Urothelium cell line (cell line): ENCODE results near the gene CNOT10.
"Not testable (repeated sequence)": the region's sequence is repeated elsewhere in the genome, so short reads cannot be mapped to it uniquely, and the experiment has no call there.

Experiments used
- DNase-seq: peaks from one replicate; pipeline ENCODE4 v3.0.0; 2011; ENCODE audit warnings: low spot score, mixed read lengths
- FAIRE-seq: peaks from 2 replicates; lab custom pipeline; 2011; peaks lifted over from hg19 to GRCh38; lab: Jason Lieb, UNC

Gene CNOT10

DNA sequence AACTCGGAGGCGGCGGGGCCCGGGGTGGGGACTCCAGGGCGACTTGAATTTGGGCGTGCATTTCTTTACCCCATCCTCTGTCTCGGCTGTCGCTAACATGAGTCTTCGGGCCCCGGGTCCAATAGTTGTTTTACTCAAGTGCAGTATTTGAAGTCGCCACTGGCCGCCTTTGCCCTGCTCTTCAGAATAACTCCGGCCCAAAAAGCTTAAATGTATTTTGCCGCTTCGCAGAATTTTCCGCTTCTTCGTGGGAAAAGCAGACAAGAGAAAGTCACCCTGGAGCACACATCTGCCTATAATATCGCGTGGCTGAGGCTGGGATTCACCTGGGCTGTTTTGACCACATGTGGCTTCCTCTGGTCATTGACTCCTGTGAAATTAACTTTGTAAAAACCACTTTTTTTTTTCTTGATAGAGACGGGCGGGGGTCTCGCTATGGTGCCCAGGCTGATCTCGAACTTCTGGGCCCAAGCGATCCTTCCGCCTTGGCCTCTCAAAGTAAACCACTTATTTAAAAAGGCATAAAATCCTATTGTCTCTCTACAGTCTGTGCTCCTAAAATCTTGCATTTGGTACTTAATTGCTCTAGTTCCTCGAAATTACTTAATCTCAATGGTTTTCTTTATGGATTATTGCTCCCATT, 676 bp downstream of the CNOT10 start:
- DNase-seq (no peak), FAIRE-seq (no peak)

DNA sequence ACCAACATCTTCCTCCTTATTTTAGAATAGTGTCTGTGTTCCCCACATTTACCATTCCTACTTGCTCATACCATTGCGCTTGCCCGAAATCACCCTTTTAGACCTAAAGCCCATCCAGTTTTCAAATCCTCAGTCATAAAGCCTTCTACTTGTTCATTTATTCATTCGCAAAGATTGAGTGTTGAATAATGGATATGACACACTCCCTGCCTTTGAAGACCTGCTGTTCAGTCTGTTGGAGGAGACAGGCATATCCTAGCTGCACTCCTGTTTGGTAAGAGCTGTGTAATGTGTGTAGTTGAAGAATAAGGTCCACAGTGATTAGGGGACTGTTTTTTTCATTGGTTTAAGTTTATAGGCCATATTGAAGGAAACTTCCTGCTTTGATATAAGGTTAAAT, 1.7 kb downstream of the CNOT10 start:
- FAIRE-seq = no peak
- no peak for DNase-seq

- FAIRE-seq = no peak
- no peak for DNase-seq
These were observed 6.9 kb downstream of the CNOT10 start for GRCh38 chr3:32691847-32692246.

DNA sequence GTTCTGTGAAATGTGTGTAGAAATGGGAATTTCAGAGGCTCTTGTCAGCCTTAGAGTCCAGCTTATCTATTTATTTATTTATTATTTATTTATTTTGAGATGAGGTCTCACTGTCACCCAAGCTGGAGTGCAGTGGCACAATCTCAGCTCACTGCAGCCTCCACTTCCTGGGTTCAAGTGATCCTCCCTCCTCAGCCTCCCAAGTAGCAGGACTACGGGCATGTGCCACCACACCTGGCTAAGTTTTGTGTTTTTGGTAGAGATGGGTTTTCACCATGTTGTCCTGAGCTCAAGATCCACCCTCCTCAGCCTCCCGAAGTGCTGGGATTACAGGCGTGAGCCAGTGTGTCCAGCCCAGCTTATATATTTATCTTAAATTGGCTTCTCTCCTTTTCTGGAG, 11.5 kb downstream of the CNOT10 start:
- DNase-seq (no peak), FAIRE-seq (no peak)

GRCh38 chr3:32698506-32698905, 13.5 kb downstream of the CNOT10 start:
- FAIRE-seq (no peak), DNase-seq (no peak)

DNA sequence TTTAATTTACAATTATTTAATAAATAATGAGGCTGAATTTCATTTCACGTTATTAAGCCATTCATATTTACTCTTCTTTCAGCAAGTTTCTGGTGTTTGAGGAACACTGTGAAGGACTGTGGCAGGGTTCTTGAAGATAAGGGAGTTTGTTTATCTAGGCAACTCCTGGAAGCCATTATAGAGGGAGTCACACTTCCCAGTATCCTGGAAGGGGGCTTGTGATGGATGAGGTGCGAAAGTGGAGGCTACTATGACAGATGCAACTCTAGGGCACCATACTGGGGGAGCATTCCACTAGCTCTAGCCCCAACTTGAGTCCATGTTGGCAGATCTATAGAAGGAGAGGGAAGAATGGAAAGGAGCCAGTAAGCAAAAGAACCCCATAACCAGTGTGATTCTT, 14.4 kb downstream of the CNOT10 start:
- FAIRE-seq = no peak
- DNase-seq = no peak

DNA sequence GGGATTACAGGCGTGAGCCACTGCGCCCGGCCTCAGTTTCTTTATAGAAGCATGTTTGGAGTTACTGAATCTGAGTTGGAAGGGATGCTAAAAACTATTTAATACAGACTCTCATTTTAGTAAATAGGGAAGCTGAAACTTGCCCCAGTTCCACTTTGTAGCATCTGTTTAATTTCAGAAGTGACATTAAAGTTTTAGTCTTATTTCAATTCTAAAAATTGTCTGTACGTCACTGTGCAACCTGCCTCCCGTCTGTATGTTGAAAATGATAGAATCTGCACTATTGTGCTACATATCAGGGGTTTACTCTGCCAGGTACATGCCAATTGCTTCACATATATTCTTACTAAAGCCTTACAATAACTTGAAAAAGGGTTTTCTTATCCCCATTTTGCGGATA, 15.3 kb downstream of the CNOT10 start:
- no peak for DNase-seq
- FAIRE-seq = no peak

GRCh38 chr3:32703491-32703972, 18.5 kb downstream of the CNOT10 start:
- FAIRE-seq = no peak

GRCh38 chr3:32705232-32705631, 20.2 kb downstream of the CNOT10 start:
- DNase-seq (no peak), FAIRE-seq (no peak)

More at GRCh38 chr3:32703491-32703972, 18.5 kb downstream of the CNOT10 start:
- DNase-seq = no peak

GRCh38 chr3:32706348-32707025, 21.5 kb downstream of the CNOT10 start:
- no peak for FAIRE-seq
- DNase-seq = no peak

GRCh38 chr3:32707026-32707370, 22.0 kb downstream of the CNOT10 start:
- no peak for FAIRE-seq
- DNase-seq = no peak

GRCh38 chr3:32708672-32709283, 23.8 kb downstream of the CNOT10 start:
- DNase-seq = no peak
- FAIRE-seq = no peak

DNA sequence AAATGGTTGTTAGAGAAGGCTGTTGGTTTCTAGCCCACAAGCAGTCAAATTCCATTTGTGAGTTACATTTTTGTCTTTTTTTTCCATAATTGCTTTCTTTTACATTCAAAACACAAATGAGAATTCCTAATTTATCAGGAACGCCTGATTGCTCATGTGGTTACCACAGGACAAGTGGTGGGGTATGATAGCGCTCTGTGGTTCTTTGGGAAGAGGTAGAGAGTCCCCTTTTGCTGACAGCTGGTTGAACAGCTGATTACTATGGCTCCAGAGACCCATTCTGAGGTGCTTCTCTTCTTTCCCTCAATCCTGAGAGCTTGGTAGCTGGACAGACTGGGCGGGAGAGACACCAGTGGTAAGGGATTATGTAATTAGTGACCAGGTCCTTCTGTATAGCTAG, 24.4 kb downstream of the CNOT10 start:
- DNase-seq (no peak), FAIRE-seq (no peak)

GRCh38 chr3:32712506-32713055, 27.6 kb downstream of the CNOT10 start:
- no peak for DNase-seq
- no peak for FAIRE-seq

DNA sequence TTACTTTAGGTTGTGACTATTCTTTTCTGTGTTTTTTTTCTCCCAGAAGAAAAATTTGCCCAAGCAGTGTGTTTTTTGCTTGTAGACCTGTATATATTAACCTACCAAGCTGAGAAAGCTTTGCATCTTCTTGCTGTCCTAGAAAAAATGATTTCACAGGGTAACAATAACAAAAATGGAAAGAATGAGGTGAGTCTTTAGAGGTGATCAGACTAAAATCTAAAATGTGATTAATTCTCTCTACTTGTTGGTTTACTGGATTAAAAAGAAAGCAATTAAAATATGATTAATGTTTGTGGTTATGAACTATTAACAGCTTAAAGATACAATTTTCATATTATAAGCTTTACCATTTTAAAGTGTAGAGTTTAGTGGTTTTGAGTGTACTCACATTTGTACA, 28.2 kb downstream of the CNOT10 start:
- FAIRE-seq = no peak
- no peak for DNase-seq

DNA sequence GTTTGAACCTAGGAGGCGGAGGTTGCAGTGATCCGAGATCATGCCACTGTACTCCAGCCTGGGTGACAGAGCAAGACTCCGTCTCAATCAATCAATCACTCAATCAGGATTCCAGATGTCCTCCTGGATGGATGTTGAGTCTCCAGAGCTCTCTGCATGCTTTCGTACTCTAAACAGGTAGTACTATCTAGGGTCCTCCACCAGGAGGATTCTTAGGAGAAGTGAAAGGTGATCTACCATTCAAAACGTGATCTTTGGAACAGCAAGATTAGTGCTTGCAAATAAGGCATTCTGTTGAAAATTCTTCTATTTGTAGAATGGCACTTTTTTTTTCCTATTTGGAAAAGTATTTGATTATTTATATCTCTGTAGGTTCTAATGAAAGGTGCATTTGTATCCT, 34.3 kb downstream of the CNOT10 start:
- FAIRE-seq = no peak
- no peak for DNase-seq

GRCh38 chr3:32719931-32720330, 34.9 kb downstream of the CNOT10 start:
- FAIRE-seq (no peak), DNase-seq (no peak)

GRCh38 chr3:32725721-32726120, 40.7 kb downstream of the CNOT10 start:
- FAIRE-seq (no peak), DNase-seq (no peak)

- DNase-seq (peak; percentile 27), FAIRE-seq (no peak)
These were observed 48.7 kb downstream of the CNOT10 start for GRCh38 chr3:32733631-32734229.

DNA sequence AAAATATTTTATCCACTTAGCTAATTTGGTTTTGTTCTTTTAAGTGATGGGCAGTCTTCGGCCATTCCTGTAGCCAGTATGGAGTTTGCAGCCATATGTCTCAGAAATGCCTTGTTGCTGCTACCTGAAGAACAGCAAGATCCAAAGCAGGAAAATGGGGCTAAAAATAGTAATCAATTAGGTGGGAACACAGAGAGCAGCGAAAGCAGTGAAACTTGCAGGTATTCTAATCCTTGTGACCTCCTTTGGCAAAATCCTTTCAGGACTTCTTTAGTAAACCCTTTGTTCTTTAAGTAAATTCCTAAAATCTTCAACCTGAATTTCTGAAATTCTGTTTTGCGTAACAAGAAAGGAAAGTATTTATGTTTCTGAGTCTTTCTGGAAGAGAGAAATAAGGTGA, 49.8 kb downstream of the CNOT10 start:
- no peak for DNase-seq
- no peak for FAIRE-seq

DNA sequence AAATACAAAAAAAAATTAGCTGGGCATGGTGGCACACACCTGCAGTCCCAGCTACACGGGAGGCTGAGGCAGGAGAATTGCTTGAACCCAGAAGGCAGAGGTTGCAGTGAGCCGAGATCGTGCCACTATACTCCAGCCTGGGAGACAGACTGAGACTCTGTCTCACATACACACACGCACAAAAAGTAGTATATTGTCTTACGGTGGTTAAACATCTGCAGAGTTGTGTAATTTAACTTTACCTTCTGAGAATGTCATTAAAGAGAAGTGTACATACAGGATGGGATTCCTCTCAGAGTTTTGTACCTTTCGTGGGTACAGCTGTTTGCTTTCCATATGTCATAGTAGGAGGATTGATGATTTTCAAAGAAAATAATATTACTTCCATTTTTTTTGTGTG, 58.5 kb downstream of the CNOT10 start:
- DNase-seq, FAIRE-seq: not testable (repeated sequence)

DNA sequence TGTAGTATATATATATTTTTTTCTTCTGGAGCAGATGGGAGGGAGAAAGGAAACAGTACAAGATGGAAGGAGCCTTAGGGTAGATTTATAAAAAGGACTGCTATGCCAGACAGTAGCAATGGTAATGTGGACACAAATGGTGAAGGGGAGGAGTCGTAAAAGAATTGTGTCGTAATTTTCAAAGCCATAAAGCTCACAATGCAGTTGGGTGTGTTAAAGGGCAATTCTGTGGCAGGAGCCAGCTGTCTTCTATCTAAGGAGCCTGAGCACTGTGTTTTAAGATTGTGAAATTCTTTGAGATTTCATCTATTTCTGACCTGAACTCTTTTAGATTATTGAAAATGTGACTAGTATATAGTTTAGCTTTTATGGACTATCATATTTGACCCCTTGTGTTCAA, 58.9 kb downstream of the CNOT10 start:
- DNase-seq (no peak), FAIRE-seq (no peak)
